HepG2 (cell line): ENCODE data around the gene EGFL8. TPM values are rescaled to one million over a fixed set of nuclear protein-coding genes. Genes with fewer than 3 reads are reported as not detected.

Source experiments
- E2F1 ChIP-seq: sonication (generic); formaldehyde crosslinking; IDR thresholded peaks from 2 replicates; pipeline ENCODE4 v1.5.0; 2020; ENCODE audit warnings: missing genetic modification reagents
- ESRRA ChIP-seq: sonication (generic); formaldehyde crosslinking; IDR thresholded peaks from 2 replicates; pipeline ENCODE4 v1.5.1; 2020; ENCODE audit warnings: mild to moderate bottlenecking, low read depth, missing genetic modification reagents
- HNRNPK ChIP-seq: fragments of 200-400 bp; formaldehyde crosslinking; IDR thresholded peaks from 2 replicates; pipeline ENCODE4 v1.6.1; 2018; ENCODE audit warnings: low read length, low read depth, moderate library complexity, mild to moderate bottlenecking; ENCODE audit not compliant: poor library complexity, severe bottlenecking
- MAFG ChIP-seq: sonication (generic); formaldehyde crosslinking; IDR thresholded peaks from 2 replicates; pipeline ENCODE4 v1.5.1; 2020; ENCODE audit warnings: mild to moderate bottlenecking, missing genetic modification reagents
- MTERF4 ChIP-seq: sonication (generic); formaldehyde crosslinking; IDR thresholded peaks from 2 replicates; pipeline ENCODE4 v1.8.0; 2023; ENCODE audit warnings: mild to moderate bottlenecking, missing genetic modification reagents
- MTF1 ChIP-seq: sonication (generic); formaldehyde crosslinking; IDR thresholded peaks from 2 replicates; pipeline ENCODE4 v1.5.0; 2020; ENCODE audit warnings: missing genetic modification reagents
- POLR2AphosphoS2 ChIP-seq: IDR thresholded peaks from 2 replicates; pipeline ENCODE4 v1.6.1; 2011; ENCODE audit warnings: low read depth, low read length, improper control_type of control experiment
- POLR2AphosphoS5 ChIP-seq: IDR thresholded peaks from 2 replicates; pipeline ENCODE4 v1.6.1; 2012; ENCODE audit warnings: low read depth, low read length
- PTBP1 ChIP-seq: fragments of 200-400 bp; formaldehyde crosslinking; IDR thresholded peaks from 2 replicates; pipeline ENCODE4 v1.6.1; 2018; ENCODE audit warnings: low read length, low read depth; ENCODE audit not compliant: poor library complexity, severe bottlenecking
- RFXAP ChIP-seq: sonication (generic); formaldehyde crosslinking; IDR thresholded peaks from 2 replicates; pipeline ENCODE4 v1.4.0; 2020; ENCODE audit warnings: missing genetic modification reagents, borderline replicate concordance
- SIN3A ChIP-seq: IDR thresholded peaks from 2 replicates; pipeline ENCODE4 v1.6.1; 2011; ENCODE audit warnings: low read depth, mild to moderate bottlenecking, control low read depth, low read length, borderline replicate concordance
- SMARCC2 ChIP-seq: fragments of 450-650 bp; IDR thresholded peaks from 2 replicates; pipeline ENCODE4 v1.6.1; 2017; ENCODE audit warnings: antibody characterized with exemption, mild to moderate bottlenecking
- SRSF1 ChIP-seq: fragments of 200-400 bp; formaldehyde crosslinking; optimal IDR thresholded peaks from 2 replicates; pipeline ENCODE3; 2017; ENCODE audit warnings: mild to moderate bottlenecking, low read depth, low read length, moderate library complexity
- SRSF9 ChIP-seq: fragments of 200-400 bp; formaldehyde crosslinking; IDR thresholded peaks from 2 replicates; pipeline ENCODE4 v1.6.1; 2018; ENCODE audit warnings: borderline replicate concordance, mild to moderate bottlenecking, low read depth, low read length; ENCODE audit not compliant: insufficient read depth, poor library complexity, severe bottlenecking
- TBX3 ChIP-seq: fragments of 450-650 bp; IDR thresholded peaks from 2 replicates; pipeline ENCODE4 v1.6.1; 2017; ENCODE audit warnings: antibody characterized with exemption, mild to moderate bottlenecking, inconsistent platforms, borderline replicate concordance
- ZNF205 ChIP-seq: IDR thresholded peaks from 2 replicates; pipeline ENCODE4 v1.6.1; 2018; ENCODE audit warnings: missing biosample characterization, missing genetic modification reagents
- ZNF264 ChIP-seq: sonication (generic); formaldehyde crosslinking; IDR thresholded peaks from 2 replicates; pipeline ENCODE4 v1.4.0; 2020; ENCODE audit warnings: missing genetic modification reagents
- ZNF484 ChIP-seq: sonication (generic); formaldehyde crosslinking; IDR thresholded peaks from 2 replicates; pipeline ENCODE4 v1.5.1; 2020; ENCODE audit warnings: mild to moderate bottlenecking, low read depth, missing genetic modification reagents, borderline replicate concordance
- ZNF777 ChIP-seq: sonication (generic); formaldehyde crosslinking; IDR thresholded peaks from 2 replicates; pipeline ENCODE4 v1.4.0; 2020; ENCODE audit warnings: missing genetic modification reagents
- ZNF781 ChIP-seq: sonication (generic); formaldehyde crosslinking; IDR thresholded peaks from 2 replicates; pipeline ENCODE4 v1.5.1; 2020; ENCODE audit warnings: borderline replicate concordance, mild to moderate bottlenecking, missing genetic modification reagents; ENCODE audit errors: not compliant biosample characterization
- ZNF816 ChIP-seq: sonication (generic); formaldehyde crosslinking; IDR thresholded peaks from 2 replicates; pipeline ENCODE4 v1.8.0; 2022; ENCODE audit warnings: missing genetic modification reagents, mild to moderate bottlenecking, borderline replicate concordance
- ZNF83 ChIP-seq: sonication (generic); formaldehyde crosslinking; IDR thresholded peaks from 2 replicates; pipeline ENCODE4 v1.4.0; 2020; ENCODE audit warnings: missing genetic modification reagents, mild to moderate bottlenecking, borderline replicate concordance
- polyA plus RNA-seq, 8 experiments: library from polyadenylated mRNA; depleted of rRNA in 3 of 8; stranded (reverse) in 7 of 8; unstranded in 1 of 8; fragments of >200 nt; fragmentation: Illumina TruSeq in 4 of 8; extraction: Trizol in 4 of 8; gene quantifications; 2 replicates each; pipeline versions ENCODE4 v1.2.1 to v1.2.3, GENCODE V29; 2011 to 2016; ENCODE audit warnings: low read depth in 4 of 8, missing spikeins in 1 of 8, mixed read lengths in 1 of 8; ENCODE audit not compliant: insufficient read depth in 1 of 8
- total RNA-seq, 5 experiments: library from RNA; depleted of rRNA; stranded (reverse); fragments of >200 nt; fragmentation: Illumina TruSeq; extraction: Trizol; gene quantifications; 2 replicates each; pipeline ENCODE4 v1.2.3, GENCODE V29; 2016; ENCODE audit warnings: low read depth in 1 of 5
- TF ChIP-seq, protein P1 (sequence below): sonication (generic); formaldehyde crosslinking; conservative IDR thresholded peaks from 2 replicates; pipeline ENCODE4 v1.4.0; 2020; ENCODE audit warnings: missing genetic modification reagents
- TF ChIP-seq, protein P2 (sequence below): sonication (generic); formaldehyde crosslinking; IDR thresholded peaks from 2 replicates; pipeline ENCODE4 v1.8.0; 2022; ENCODE audit warnings: mild to moderate bottlenecking, missing genetic modification reagents, moderate library complexity
- TF ChIP-seq, protein P3 (sequence below): sonication (generic); formaldehyde crosslinking; IDR thresholded peaks from 2 replicates; pipeline ENCODE4 v1.8.1; 2023; ENCODE audit warnings: mild to moderate bottlenecking, missing genetic modification reagents
- TF ChIP-seq, protein P4 (sequence below): sonication (generic); formaldehyde crosslinking; IDR thresholded peaks from 2 replicates; pipeline ENCODE4 v1.5.1; 2020; ENCODE audit warnings: missing genetic modification reagents, mild to moderate bottlenecking, borderline replicate concordance

The EGFL8 gene
- total and polyA plus RNA-seq, 2 of the 13 experiments (the other 11 are each of a cell fraction or from before 2014, with no cell fraction given), result 10.0 to 11.5 TPM

DNA sequence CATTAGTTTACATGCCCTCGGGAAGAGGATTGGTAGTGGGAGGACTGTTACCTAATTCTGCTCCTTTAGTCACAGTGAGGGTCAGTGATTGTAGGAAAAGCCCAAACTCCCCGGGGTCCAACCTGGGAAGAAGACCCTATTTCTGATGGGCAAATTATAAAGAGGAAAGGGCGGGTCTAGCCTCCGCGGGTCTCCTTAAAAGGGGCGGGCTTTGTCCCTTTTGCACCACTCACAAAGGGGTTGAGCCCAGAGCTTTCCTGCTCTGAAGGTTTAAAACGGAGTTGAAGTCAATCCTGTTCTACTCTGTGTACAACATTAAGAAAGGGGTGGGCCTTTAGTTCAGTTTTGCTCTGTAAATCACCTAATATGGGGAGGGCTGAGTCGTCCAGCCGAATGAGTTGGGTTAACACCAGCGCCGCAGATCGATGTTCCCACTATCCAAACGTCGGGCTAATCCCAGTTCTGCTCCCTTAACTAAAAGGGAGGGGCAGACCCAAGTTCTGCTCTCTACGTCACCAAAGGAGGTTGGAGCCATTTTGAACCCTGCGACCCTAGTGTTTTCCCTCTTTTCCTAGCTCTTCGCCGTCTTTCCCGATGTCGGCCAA, 12.9 kb downstream of the EGFL8 start (continued):
- TF ChIP-seq SRSF1, result no peak
- TF ChIP-seq, protein P1, sequence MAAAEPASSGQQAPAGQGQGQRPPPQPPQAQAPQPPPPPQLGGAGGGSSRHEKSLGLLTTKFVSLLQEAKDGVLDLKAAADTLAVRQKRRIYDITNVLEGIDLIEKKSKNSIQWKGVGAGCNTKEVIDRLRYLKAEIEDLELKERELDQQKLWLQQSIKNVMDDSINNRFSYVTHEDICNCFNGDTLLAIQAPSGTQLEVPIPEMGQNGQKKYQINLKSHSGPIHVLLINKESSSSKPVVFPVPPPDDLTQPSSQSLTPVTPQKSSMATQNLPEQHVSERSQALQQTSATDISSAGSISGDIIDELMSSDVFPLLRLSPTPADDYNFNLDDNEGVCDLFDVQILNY (CRISPR knock-in tag), result no peak
- TF ChIP-seq ZNF777 (CRISPR knock-in tag), result no peak
- TF ChIP-seq, protein P2, sequence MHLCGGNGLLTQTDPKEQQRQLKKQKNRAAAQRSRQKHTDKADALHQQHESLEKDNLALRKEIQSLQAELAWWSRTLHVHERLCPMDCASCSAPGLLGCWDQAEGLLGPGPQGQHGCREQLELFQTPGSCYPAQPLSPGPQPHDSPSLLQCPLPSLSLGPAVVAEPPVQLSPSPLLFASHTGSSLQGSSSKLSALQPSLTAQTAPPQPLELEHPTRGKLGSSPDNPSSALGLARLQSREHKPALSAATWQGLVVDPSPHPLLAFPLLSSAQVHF (CRISPR knock-in tag), result no peak
- TF ChIP-seq, protein P3, sequence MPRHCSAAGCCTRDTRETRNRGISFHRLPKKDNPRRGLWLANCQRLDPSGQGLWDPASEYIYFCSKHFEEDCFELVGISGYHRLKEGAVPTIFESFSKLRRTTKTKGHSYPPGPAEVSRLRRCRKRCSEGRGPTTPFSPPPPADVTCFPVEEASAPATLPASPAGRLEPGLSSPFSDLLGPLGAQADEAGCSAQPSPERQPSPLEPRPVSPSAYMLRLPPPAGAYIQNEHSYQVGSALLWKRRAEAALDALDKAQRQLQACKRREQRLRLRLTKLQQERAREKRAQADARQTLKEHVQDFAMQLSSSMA (CRISPR knock-in tag), result no peak
- TF ChIP-seq POLR2AphosphoS2, result no peak
- TF ChIP-seq PTBP1, result no peak
- TF ChIP-seq ZNF264, result no peak
- no peak; the same call in 1 of the 2 replicates for TF ChIP-seq MAFG (CRISPR knock-in tag)
- TF ChIP-seq ZNF83 (CRISPR knock-in tag), result no peak
- TF ChIP-seq SMARCC2, result no peak
- no peak for TF ChIP-seq ZNF484 (CRISPR knock-in tag)
- no peak for TF ChIP-seq E2F1
- no peak for TF ChIP-seq ZNF816
- TF ChIP-seq SIN3A, result no peak
- no peak for TF ChIP-seq MTF1 (CRISPR knock-in tag)
- TF ChIP-seq POLR2AphosphoS5, result peak; percentile 35; the same call in 1 of the 2 replicates
- no peak for TF ChIP-seq ZNF205 (CRISPR knock-in tag)
- TF ChIP-seq RFXAP (CRISPR knock-in tag), result no peak
- no peak for TF ChIP-seq SRSF9
- no peak for TF ChIP-seq TBX3
- TF ChIP-seq HNRNPK, result no peak
- TF ChIP-seq MTERF4 (CRISPR knock-in tag), result no peak
- no peak for TF ChIP-seq ZNF781 (CRISPR knock-in tag)
- TF ChIP-seq ESRRA (CRISPR knock-in tag), result no peak
- TF ChIP-seq, protein P4, sequence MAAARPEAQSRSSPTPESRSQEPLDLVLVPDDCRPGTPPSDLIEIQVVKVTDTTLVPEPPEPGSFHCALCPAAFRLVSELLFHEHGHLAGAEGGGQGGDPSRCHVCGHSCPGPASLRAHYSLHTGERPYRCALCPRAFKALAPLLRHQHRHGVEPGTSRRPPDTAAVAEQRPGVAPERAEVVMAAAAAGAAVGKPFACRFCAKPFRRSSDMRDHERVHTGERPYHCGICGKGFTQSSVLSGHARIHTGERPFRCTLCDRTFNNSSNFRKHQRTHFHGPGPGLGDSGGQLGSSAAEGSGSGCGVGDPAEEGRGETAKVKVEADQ, result no peak
